Glomerular endothelial cell (primary cell): ENCODE data around the gene GALNT10. TPM values are rescaled to one million over a fixed set of nuclear protein-coding genes. Genes with fewer than 3 reads are reported as not detected.

Experiments
- DNase-seq: peaks from one replicate; pipeline ENCODE4 v3.0.0-alpha.2; 2011; ENCODE audit warnings: low read depth, low spot score; ENCODE audit errors: extremely low read depth
- total RNA-seq: library from RNA; depleted of rRNA; stranded (reverse); fragments of >200 nt; gene quantifications from 2 replicates; pipeline ENCODE4 v1.2.3, GENCODE V29; 2015

The GALNT10 gene
- total RNA-seq, 1 donor from 2014 or later, result 66.7 TPM

GRCh38 chr5:154461531-154461930, 271.0 kb downstream of the GALNT10 start:
- DNase-seq, result no peak

DNA sequence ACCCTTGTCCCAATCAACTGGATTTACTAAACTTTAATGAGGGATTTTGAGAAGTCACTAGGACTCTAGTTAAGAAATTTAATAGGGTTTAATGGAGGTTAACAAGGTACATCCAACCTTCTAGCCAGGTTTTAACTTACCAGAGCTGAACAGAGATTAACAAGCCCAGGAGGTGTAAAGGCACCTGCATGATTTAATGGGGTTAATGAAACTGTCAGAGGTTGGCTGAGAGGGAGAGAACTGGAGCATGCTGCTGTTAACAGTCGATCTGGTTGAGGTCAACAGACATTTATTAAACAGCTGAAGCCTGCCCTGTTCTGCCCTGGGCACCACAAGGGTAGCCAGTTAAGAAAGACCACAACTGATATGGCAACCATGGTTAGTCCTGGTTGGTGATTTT, 273.9 kb downstream of the GALNT10 start:
- DNase-seq, result no peak

GRCh38 chr5:154465169-154465568, 274.6 kb downstream of the GALNT10 start:
- no peak for DNase-seq

DNA sequence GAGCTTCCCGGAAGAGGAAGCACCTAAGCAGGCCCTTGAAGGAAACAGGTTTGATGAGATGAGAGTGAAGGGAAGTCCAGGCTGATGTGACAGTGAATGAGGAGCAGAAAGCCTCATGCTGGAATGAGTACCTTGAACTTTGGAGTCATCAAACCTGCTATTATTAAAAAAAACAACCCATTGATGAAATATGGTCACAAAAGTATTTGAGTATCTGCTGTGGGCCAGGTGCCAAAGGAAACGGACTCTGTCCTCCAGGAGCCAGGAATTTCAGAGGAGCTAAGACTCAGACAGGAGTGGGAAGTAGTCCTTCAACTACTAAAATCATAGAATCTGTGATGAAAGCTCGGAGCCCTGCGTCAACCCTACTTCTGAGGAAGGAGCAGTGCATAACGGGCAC, 275.6 kb downstream of the GALNT10 start:
- DNase-seq, result no peak

GRCh38 chr5:154466671-154467070, 276.1 kb downstream of the GALNT10 start:
- DNase-seq, result no peak

- no peak for DNase-seq
Observed at GRCh38 chr5:154467655-154468354, 277.3 kb downstream of the GALNT10 start.

DNA sequence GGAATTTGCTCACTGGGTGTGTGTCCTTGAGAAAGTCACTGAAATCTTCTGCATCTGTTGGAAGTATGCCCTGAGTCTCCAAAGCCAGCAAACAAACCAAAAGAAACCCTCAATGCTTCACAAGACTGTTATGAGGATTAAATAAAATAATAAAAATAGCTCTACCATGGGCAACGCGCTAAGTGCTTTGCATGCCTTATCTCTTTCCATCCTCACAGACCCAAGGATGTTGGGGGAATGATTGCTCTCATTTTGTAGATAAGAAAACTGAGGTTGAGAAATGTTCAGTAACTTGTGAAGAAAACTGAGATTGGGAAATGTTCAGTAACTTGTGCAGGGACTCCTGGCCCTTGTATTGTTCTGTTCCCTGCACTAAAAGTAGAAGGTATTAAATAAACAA, 279.6 kb downstream of the GALNT10 start:
- DNase-seq, result no peak

Other genes with a start within 250 kb of the GALNT10 start
- gene FAM114A2, start 151.8 kb upstream of the GALNT10 start, total RNA-seq, result 16.8 and 18.5 TPM in 2 replicates
- gene MFAP3, start 151.8 kb upstream of the GALNT10 start, total RNA-seq, result 52.7 and 72.8 TPM in 2 replicates